WTC11 (cell line): ENCODE results near the gene RAB3IP. TPM values are rescaled to one million over a fixed set of nuclear protein-coding genes. Genes with fewer than 3 reads are reported as not detected.

ENCODE experiments used
- ATAC-seq: fragments of 200-7000 bp; cut with Tn5 transposase; 2 replicates; pipeline ENCODE4 v1.10.0; 2021; ENCODE audit warnings: mild to moderate bottlenecking, moderate library complexity
- CTCF ChIA-PET: fragments of 300-600 bp; sonication (Branson Sonifier 250); formaldehyde crosslinking; loops from one replicate; lab custom pipeline; 2021; ENCODE audit warnings: antibody characterized with exemption; lab: Charles Lee
- POLR2A ChIA-PET: fragments of 350-600 bp; sonication (Branson Sonifier 250); formaldehyde crosslinking; loops from one replicate; lab custom pipeline; 2021; ENCODE audit warnings: antibody characterized with exemption; lab: Charles Lee
- DNase-seq: peaks from one replicate; pipeline ENCODE4 v3.0.0; 2021; ENCODE audit warnings: low spot score
- H3K27ac Mint-ChIP-seq: 2 replicates; pipeline ENCODE4 v1.8.0; 2021; ENCODE audit warnings: mixed read lengths
- H3K27me3 Mint-ChIP-seq: 2 replicates; pipeline ENCODE4 v1.8.0; 2021; ENCODE audit warnings: low read depth, mild to moderate bottlenecking, moderate library complexity, mixed read lengths
- H3K36me3 Mint-ChIP-seq: 2 replicates; pipeline ENCODE4 v1.8.0; 2021; ENCODE audit warnings: mixed read lengths
- H3K4me1 Mint-ChIP-seq: 2 replicates; pipeline ENCODE4 v1.8.0; 2022; ENCODE audit warnings: mixed read lengths
- H3K4me3 Mint-ChIP-seq: 2 replicates; pipeline ENCODE4 v1.8.0; 2021; ENCODE audit warnings: mild to moderate bottlenecking, moderate library complexity, mixed read lengths
- H3K9me3 Mint-ChIP-seq: 2 replicates; pipeline ENCODE4 v1.8.0; 2021; ENCODE audit warnings: mixed read lengths
- AFF4 ChIP-seq: sonication (generic); formaldehyde crosslinking; IDR thresholded peaks from 2 replicates; pipeline ENCODE4 v1.8.1; 2023; ENCODE audit warnings: mild to moderate bottlenecking, missing genetic modification reagents, borderline replicate concordance
- ATF1 ChIP-seq: sonication (generic); formaldehyde crosslinking; IDR thresholded peaks from 2 replicates; pipeline ENCODE4 v1.8.1; 2023; ENCODE audit warnings: mild to moderate bottlenecking, moderate library complexity, missing genetic modification reagents
- ATF2 ChIP-seq: sonication (generic); formaldehyde crosslinking; IDR thresholded peaks from 2 replicates; pipeline ENCODE4 v1.8.1; 2022; ENCODE audit warnings: low read depth, missing genetic modification reagents, borderline replicate concordance
- ATF6 ChIP-seq: sonication (generic); formaldehyde crosslinking; IDR thresholded peaks from 2 replicates; pipeline ENCODE4 v1.8.1; 2023; ENCODE audit warnings: mild to moderate bottlenecking, missing genetic modification reagents
- CREM ChIP-seq: sonication (generic); formaldehyde crosslinking; IDR thresholded peaks from 2 replicates; pipeline ENCODE4 v1.8.1; 2022; ENCODE audit warnings: mild to moderate bottlenecking, missing genetic modification reagents, moderate library complexity
- ERG ChIP-seq: fragments of 250-450 bp; sonication (Bioruptor Pico); IDR thresholded peaks from 2 replicates; pipeline ENCODE4 v1.8.0; 2021; ENCODE audit warnings: mild to moderate bottlenecking
- ETV6 ChIP-seq: sonication (generic); formaldehyde crosslinking; IDR thresholded peaks from 2 replicates; pipeline ENCODE4 v1.8.1; 2022; ENCODE audit warnings: mild to moderate bottlenecking, missing genetic modification reagents
- FOXK1 ChIP-seq: sonication (generic); formaldehyde crosslinking; IDR thresholded peaks from 2 replicates; pipeline ENCODE4 v1.8.0; 2022; ENCODE audit warnings: mild to moderate bottlenecking, moderate library complexity, missing genetic modification reagents
- FOXP1 ChIP-seq: sonication (generic); formaldehyde crosslinking; IDR thresholded peaks from 2 replicates; pipeline ENCODE4 v1.8.0; 2022; ENCODE audit warnings: missing genetic modification reagents, mild to moderate bottlenecking, moderate library complexity, borderline replicate concordance
- GTF2I ChIP-seq: fragments of 250-450 bp; sonication (Bioruptor Pico); conservative IDR thresholded peaks from 2 replicates; pipeline ENCODE4 v1.4.0; 2021; ENCODE audit warnings: mild to moderate bottlenecking
- JAZF1 ChIP-seq: fragments of 250-450 bp; sonication (Bioruptor Pico); IDR thresholded peaks from 2 replicates; pipeline ENCODE4 v1.9.0; 2021; ENCODE audit warnings: moderate library complexity, mild to moderate bottlenecking, inconsistent platforms
- KAT7 ChIP-seq: sonication (generic); formaldehyde crosslinking; IDR thresholded peaks from 2 replicates; pipeline ENCODE4 v1.8.1; 2023; ENCODE audit warnings: missing genetic modification reagents, mild to moderate bottlenecking, borderline replicate concordance
- NR2C2 ChIP-seq: sonication (generic); formaldehyde crosslinking; IDR thresholded peaks from 2 replicates; pipeline ENCODE4 v1.8.0; 2022; ENCODE audit warnings: mild to moderate bottlenecking, missing genetic modification reagents
- OVOL2 ChIP-seq: fragments of 250-450 bp; sonication (Bioruptor Pico); IDR thresholded peaks from 2 replicates; pipeline ENCODE4 v1.9.0; 2021; ENCODE audit warnings: mild to moderate bottlenecking, borderline replicate concordance
- PREB ChIP-seq: sonication (generic); formaldehyde crosslinking; IDR thresholded peaks from 2 replicates; pipeline ENCODE4 v1.8.1; 2022; ENCODE audit warnings: mild to moderate bottlenecking, missing genetic modification reagents, moderate library complexity, borderline replicate concordance
- SOX15 ChIP-seq: fragments of 250-450 bp; sonication (Bioruptor Pico); IDR thresholded peaks from 2 replicates; pipeline ENCODE4 v1.9.0; 2021; ENCODE audit warnings: mild to moderate bottlenecking
- TP53 ChIP-seq: sonication (generic); formaldehyde crosslinking; IDR thresholded peaks from 2 replicates; pipeline ENCODE4 v1.8.1; 2023; ENCODE audit warnings: mild to moderate bottlenecking, missing genetic modification reagents
- ZBTB21 ChIP-seq: sonication (generic); formaldehyde crosslinking; IDR thresholded peaks from 2 replicates; pipeline ENCODE4 v1.8.1; 2023; ENCODE audit warnings: mild to moderate bottlenecking, missing genetic modification reagents, borderline replicate concordance
- ZNF232 ChIP-seq: sonication (generic); formaldehyde crosslinking; IDR thresholded peaks from 2 replicates; pipeline ENCODE4 v1.8.0; 2022; ENCODE audit warnings: mild to moderate bottlenecking, missing genetic modification reagents
- ZNF512 ChIP-seq: sonication (generic); formaldehyde crosslinking; IDR thresholded peaks from 2 replicates; pipeline ENCODE4 v1.8.1; 2022; ENCODE audit warnings: missing genetic modification reagents, borderline replicate concordance
- total RNA-seq: library from RNA; stranded (reverse); gene quantifications from 3 replicates; pipeline ENCODE4 v1.2.3, GENCODE V29; 2021

The RAB3IP gene
- total RNA-seq, 1 experiment from 2014 or later = 47.2 TPM

- CTCF ChIA-PET = no interaction called here
- TF ChIP-seq ATF2 (CRISPR knock-in tag) (no peak), FOXP1 (CRISPR knock-in tag) (no peak), OVOL2 (CRISPR knock-in tag) (no peak), KAT7 (CRISPR knock-in tag) (no peak), AFF4 (no peak), TP53 (CRISPR knock-in tag) (no peak), GTF2I (CRISPR knock-in tag) (no peak), ZBTB21 (CRISPR knock-in tag) (no peak), ATF1 (CRISPR knock-in tag) (no peak), ZNF512 (CRISPR knock-in tag) (no peak), CREM (CRISPR knock-in tag) (no peak), ATF6 (CRISPR knock-in tag) (no peak), SOX15 (CRISPR knock-in tag) (no peak), FOXK1 (CRISPR knock-in tag) (no peak), NR2C2 (no peak), PREB (CRISPR knock-in tag) (no peak), JAZF1 (no peak), ETV6 (CRISPR knock-in tag) (no peak), ZNF232 (no peak), ERG (CRISPR knock-in tag) (no peak)
- Mint-ChIP-seq H3K36me3 (peaks cover 3% of the 10 kb centered on the region; the same call in 1 of the 2 replicates), H3K4me1 (peaks cover 14% of the 10 kb centered on the region), H3K27ac (peak overlapping the region; percentile 76; the same call in 1 of the 2 replicates), H3K4me3 (no peak overlapping the region), H3K9me3 (no peaks in the 10 kb centered on the region), H3K27me3 (no peaks in the 10 kb centered on the region)
- POLR2A ChIA-PET = interaction anchor here (1.2 kb wide), 1 partner anchor 9 kb away, joined by 3 read pairs; no protein-coding TSS in a partner anchor
- no peak for DNase-seq
- peak; percentile 67 for ATAC-seq
Observed at GRCh38 chr12:69821456-69822159, 82.9 kb downstream of the RAB3IP start.
